AG09319 (cell line): Measurements from ENCODE around the gene MARCHF10.

ENCODE experiments used
- DNase-seq: peaks from one replicate; pipeline ENCODE4 v3.0.0-alpha.2; 2010; ENCODE audit warnings: low read depth; ENCODE audit errors: extremely low read depth
- TF ChIP-seq, protein P1 (sequence below): IDR thresholded peaks from 2 replicates; pipeline ENCODE4 v1.5.1; 2011; ENCODE audit warnings: low read depth, mild to moderate bottlenecking, inconsistent platforms, low read length, moderate library complexity

The MARCHF10 gene

DNA sequence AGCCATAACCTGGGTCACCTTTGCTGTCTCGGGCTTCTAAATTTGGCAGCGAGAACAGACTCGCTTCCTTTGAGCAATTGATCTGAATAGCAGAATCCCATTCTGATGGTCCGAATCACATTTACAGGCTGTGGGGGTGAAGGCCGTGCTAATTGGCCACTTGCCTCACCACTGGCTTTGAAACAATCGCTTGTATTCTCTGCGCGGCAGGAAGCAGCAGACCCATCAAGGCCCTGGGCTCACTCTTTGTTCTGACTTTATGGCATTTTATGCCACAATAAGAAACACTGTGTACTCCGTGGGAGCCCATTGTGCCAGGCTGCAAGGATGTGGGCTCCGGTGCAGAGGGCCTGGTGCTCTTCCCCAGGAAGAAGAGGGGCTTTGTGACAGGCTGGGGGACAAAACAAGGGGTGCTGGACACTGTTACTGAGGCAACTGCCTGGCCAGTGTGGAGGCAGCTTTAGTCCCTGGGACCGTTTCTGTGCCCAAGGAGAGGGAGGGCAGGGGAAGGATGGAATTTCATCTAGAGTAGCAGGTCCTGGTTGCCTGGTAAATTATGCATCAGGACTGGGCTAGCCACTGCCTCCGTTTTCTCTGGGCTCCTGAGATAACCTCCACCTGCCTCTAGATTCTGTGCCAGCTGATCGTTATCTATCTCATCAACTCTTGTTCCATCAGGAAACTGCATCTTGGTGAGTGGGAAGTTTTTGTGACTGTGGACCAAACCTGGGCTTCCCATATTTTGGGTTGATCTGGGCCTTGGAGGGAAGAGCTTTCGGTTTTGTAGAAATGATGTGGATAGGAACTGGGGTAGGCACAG is 102.1 kb downstream of the MARCHF10 start:
- TF ChIP-seq, protein P1, sequence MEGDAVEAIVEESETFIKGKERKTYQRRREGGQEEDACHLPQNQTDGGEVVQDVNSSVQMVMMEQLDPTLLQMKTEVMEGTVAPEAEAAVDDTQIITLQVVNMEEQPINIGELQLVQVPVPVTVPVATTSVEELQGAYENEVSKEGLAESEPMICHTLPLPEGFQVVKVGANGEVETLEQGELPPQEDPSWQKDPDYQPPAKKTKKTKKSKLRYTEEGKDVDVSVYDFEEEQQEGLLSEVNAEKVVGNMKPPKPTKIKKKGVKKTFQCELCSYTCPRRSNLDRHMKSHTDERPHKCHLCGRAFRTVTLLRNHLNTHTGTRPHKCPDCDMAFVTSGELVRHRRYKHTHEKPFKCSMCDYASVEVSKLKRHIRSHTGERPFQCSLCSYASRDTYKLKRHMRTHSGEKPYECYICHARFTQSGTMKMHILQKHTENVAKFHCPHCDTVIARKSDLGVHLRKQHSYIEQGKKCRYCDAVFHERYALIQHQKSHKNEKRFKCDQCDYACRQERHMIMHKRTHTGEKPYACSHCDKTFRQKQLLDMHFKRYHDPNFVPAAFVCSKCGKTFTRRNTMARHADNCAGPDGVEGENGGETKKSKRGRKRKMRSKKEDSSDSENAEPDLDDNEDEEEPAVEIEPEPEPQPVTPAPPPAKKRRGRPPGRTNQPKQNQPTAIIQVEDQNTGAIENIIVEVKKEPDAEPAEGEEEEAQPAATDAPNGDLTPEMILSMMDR: no peak
- DNase-seq: no peak

DNA sequence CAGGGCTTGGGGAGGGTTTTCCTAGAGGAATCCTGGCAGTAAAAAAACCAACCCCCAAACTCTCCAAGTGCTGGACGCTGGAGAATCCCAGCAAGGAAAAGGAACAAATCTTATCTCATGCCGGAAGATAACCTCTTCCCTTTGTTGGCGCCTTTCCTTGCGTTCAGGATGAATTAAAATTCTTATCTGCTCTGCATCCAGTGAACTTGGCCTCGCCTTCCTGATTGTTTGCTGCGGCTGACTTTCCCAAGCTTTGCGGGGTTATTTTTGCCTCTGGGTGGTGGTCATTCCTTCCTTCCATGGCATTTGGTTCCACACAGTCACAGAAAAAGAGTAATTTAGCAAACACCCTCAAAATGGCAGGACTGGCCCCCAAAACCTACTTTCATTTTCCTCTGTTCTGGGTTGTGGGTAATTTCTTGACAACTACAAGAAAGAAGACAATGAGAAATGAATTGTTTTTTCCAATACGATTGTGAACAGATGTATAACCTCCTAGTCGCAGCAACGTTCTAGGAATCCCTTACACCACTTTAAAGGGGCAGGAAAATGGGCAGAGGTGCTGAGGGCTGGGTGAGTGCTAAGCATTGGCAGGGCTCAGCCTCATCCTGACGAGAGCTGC is 102.8 kb downstream of the MARCHF10 start:
- no peak for DNase-seq
- TF ChIP-seq, protein P1: no peak

DNA sequence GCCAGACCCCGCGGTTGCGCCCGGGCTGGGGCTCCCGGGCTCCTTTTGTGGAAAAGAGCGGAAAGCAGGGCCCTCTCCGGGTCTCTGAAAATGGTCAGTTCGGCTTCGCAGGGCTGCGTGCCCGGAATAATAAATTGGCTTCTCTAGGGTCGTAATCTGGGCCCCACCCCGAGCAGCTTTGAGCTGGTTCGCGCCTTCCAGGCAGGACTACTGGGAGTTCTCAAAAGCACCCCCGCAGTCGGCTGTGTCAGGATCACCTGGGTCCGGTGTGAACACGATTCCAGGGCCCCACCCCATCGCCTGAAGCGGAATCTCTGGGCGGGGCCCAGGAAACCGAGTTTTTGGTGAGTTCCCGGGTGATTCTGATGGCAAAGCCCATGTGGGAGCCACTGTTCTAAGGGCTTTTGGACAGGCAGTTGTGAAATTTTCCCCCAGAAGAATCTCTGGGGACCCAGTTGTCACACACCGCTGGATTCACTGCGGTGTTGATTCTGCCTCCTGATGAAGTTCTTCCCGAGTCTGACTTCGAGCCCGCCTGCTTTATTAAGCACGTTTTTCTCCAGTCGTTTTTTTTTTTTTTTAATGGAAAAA is 103.6 kb downstream of the MARCHF10 start:
- TF ChIP-seq, protein P1: no peak
- no peak for DNase-seq

DNA sequence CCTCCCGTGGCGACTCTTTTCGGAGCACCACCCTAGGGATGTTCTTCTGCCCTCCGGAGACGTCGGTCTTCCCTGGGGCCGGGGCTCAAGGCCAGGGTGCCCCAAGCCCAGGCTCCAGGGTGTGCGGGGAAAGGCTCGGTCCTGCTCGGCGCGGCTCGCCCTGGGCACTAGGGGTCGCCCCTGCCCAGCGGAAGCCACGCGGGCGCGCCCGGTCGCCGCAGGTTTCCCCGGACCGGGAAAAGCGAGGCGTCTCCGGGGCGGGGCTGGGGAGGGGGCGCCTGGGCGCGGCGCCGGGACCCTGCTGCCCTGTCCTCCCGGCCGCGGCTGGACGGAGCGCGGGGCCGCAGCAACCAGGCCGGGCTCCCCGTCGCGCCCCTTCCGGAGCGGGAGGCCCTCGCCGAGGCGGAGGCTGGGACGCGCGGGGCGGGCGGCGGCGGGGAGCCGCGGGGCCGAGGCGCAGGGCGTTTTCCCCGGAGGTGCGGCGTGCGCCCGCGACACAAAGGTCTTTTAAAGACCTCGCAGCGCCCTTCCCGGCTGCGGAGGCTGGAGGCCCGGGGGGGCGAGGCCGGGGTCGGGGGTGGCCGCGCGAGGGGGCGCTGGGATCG is 104.2 kb downstream of the MARCHF10 start:
- TF ChIP-seq, protein P1: peak; percentile 65
- DNase-seq: no peak

DNA sequence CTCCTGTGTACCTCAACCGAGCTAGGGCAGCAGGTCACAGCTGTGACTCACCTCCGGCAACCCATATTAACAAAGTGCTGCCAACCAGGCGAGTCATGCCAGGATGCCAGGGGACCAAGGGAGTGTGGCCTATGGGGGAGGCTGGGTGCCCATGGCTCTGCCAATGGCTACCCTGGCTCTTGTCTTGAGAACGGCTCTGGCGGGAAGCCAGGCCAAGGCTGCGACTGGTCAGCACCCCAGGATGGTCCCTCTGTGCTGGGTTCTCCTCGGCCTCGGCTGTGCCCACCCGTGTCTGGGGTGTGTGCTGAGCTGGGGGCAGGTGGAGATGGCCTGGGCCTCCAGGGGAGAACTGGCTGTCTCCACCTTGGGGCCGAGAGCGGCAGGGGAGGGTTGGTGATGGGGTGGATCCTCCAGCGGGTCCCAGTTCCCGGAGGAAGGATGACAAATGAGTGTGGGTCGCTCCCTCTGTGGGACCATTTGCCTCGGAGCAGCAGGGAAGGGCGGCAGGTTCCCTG is 104.8 kb downstream of the MARCHF10 start:
- TF ChIP-seq, protein P1: no peak
- DNase-seq: no peak

DNA sequence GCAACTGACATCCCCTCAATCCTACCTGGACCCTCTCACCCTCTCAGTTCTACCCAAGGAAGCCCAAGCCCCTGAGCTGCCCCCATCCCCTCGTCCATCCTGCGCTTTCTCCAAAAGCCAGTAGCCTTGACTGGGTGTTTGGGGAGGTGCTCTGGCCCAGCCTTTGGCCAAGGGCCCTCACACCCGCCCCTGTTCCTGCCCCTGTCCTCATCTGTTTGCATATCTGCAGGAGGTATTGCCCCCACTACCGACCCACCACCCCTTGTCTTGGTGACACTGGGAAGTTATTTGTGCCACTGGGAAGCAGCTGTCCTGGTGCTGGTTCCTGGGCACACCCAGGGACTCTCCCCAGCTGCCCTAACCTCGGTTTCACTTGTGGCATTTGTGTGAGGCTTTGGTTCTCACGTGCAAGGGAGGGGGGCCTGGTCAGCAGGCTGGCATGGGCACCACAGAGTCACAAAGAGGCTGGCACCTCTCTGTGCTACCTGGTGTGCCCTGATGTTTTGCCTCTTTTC is 105.3 kb downstream of the MARCHF10 start:
- DNase-seq: no peak
- TF ChIP-seq, protein P1: no peak
